ENCODE results near the gene AUTS2. TPM values are rescaled to one million over a fixed set of nuclear protein-coding genes. Genes with fewer than 3 reads are reported as not detected.

Gene AUTS2
- polyA plus RNA-seq, 1 donor from 2014 or later, result 97.3 TPM

- Histone ChIP-seq H3K4me3 (ENCODE audit: low read length) (peak overlapping the region; percentile 44), H3K27me3 (ENCODE audit: insufficient read depth, low read depth, low read length) (no peaks in the 10 kb centered on the region), H3K9me2 (ENCODE audit: insufficient read depth, low read length) (no peaks in the 10 kb centered on the region), H3K9me3 (ENCODE audit: low read length) (no peaks in the 10 kb centered on the region), H3K27ac (ENCODE audit: low read length) (peak overlapping the region; percentile 78), H3K36me3 (ENCODE audit: insufficient read depth, low read length) (no peaks in the 10 kb centered on the region), H2AFZ (ENCODE audit: low read depth, low read length) (no peak overlapping the region), H4K20me1 (ENCODE audit: insufficient read depth) (no peaks in the 10 kb centered on the region), H3K9ac (ENCODE audit: low read length) (peak overlapping the region; percentile 55), H3K79me2 (replicated peaks; ENCODE audit: insufficient read depth, low read length) (peaks cover 25% of the 10 kb centered on the region), H3F3A (ENCODE audit: insufficient read depth, low read length, poor library complexity, severe bottlenecking) (peaks cover 3% of the 10 kb centered on the region), H3K4me2 (ENCODE audit: low read length) (no peak overlapping the region)
- TF ChIP-seq MXI1 (conservative IDR thresholded peaks at IDR 0.05; ENCODE audit: poor library complexity, severe bottlenecking) (no peak), POLR2AphosphoS5 (IDR thresholded peaks at IDR 0.05) (no peak), SMC3 (conservative IDR thresholded peaks at IDR 0.05; ENCODE audit: poor library complexity) (no peak)
- TF ChIP-seq, protein P1, sequence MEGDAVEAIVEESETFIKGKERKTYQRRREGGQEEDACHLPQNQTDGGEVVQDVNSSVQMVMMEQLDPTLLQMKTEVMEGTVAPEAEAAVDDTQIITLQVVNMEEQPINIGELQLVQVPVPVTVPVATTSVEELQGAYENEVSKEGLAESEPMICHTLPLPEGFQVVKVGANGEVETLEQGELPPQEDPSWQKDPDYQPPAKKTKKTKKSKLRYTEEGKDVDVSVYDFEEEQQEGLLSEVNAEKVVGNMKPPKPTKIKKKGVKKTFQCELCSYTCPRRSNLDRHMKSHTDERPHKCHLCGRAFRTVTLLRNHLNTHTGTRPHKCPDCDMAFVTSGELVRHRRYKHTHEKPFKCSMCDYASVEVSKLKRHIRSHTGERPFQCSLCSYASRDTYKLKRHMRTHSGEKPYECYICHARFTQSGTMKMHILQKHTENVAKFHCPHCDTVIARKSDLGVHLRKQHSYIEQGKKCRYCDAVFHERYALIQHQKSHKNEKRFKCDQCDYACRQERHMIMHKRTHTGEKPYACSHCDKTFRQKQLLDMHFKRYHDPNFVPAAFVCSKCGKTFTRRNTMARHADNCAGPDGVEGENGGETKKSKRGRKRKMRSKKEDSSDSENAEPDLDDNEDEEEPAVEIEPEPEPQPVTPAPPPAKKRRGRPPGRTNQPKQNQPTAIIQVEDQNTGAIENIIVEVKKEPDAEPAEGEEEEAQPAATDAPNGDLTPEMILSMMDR (IDR thresholded peaks at IDR 0.05; ENCODE audit: poor library complexity, severe bottlenecking), result peak; percentile 49
- TF ChIP-seq, protein P2, sequence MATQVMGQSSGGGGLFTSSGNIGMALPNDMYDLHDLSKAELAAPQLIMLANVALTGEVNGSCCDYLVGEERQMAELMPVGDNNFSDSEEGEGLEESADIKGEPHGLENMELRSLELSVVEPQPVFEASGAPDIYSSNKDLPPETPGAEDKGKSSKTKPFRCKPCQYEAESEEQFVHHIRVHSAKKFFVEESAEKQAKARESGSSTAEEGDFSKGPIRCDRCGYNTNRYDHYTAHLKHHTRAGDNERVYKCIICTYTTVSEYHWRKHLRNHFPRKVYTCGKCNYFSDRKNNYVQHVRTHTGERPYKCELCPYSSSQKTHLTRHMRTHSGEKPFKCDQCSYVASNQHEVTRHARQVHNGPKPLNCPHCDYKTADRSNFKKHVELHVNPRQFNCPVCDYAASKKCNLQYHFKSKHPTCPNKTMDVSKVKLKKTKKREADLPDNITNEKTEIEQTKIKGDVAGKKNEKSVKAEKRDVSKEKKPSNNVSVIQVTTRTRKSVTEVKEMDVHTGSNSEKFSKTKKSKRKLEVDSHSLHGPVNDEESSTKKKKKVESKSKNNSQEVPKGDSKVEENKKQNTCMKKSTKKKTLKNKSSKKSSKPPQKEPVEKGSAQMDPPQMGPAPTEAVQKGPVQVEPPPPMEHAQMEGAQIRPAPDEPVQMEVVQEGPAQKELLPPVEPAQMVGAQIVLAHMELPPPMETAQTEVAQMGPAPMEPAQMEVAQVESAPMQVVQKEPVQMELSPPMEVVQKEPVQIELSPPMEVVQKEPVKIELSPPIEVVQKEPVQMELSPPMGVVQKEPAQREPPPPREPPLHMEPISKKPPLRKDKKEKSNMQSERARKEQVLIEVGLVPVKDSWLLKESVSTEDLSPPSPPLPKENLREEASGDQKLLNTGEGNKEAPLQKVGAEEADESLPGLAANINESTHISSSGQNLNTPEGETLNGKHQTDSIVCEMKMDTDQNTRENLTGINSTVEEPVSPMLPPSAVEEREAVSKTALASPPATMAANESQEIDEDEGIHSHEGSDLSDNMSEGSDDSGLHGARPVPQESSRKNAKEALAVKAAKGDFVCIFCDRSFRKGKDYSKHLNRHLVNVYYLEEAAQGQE (IDR thresholded peaks at IDR 0.05; ENCODE audit: borderline replicate concordance), result peak; percentile 21
These were observed 990.7 kb downstream of the AUTS2 start for GRCh38 chr7:70589010-70589409.

DNA sequence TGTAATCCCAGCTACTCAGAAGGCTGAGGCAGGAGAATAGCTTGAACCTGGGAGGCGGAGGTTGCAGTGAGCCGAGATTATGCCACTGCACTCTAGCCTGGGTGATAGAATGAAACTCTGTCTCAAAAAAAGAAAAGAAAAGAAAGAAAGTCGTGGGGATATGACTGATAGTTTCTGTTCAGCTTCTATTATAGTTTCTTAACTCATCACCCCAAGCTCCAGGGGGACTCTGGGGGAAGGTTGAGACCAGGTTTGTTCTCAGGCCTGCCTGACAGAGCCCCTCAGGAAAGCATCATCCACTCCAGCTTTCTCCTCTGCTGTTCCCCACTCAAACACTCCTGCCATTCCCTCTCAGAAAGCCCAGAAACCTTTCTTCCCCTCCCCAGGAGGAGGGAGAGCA is 991.3 kb downstream of the AUTS2 start:
- Histone ChIP-seq H2AFZ (ENCODE audit: low read depth, low read length) (no peak overlapping the region), H3K36me3 (ENCODE audit: insufficient read depth, low read length) (no peaks in the 10 kb centered on the region), H3K79me2 (replicated peaks; ENCODE audit: insufficient read depth, low read length) (peaks cover 31% of the 10 kb centered on the region), H3F3A (ENCODE audit: insufficient read depth, low read length, poor library complexity, severe bottlenecking) (no peaks in the 10 kb centered on the region), H3K27ac (ENCODE audit: low read length) (no peak overlapping the region), H3K4me3 (ENCODE audit: low read length) (no peak overlapping the region), H3K9me2 (ENCODE audit: insufficient read depth, low read length) (no peaks in the 10 kb centered on the region), H3K9me3 (ENCODE audit: low read length) (no peaks in the 10 kb centered on the region), H4K20me1 (ENCODE audit: insufficient read depth) (no peaks in the 10 kb centered on the region), H3K9ac (ENCODE audit: low read length) (no peak overlapping the region), H3K4me2 (ENCODE audit: low read length) (no peak overlapping the region), H3K27me3 (ENCODE audit: insufficient read depth, low read depth, low read length) (no peaks in the 10 kb centered on the region)
- TF ChIP-seq TAF1 (IDR thresholded peaks at IDR 0.05; ENCODE audit: low read depth), result no peak
- TF ChIP-seq SMC3 (conservative IDR thresholded peaks at IDR 0.05; ENCODE audit: poor library complexity), result no peak
- TF ChIP-seq RAD21 (conservative IDR thresholded peaks at IDR 0.05), result no peak
- TF ChIP-seq EP300 (conservative IDR thresholded peaks at IDR 0.05; ENCODE audit: poor library complexity, severe bottlenecking), result no peak
- no peak for TF ChIP-seq EZH2 (IDR thresholded peaks at IDR 0.05; ENCODE audit: borderline replicate concordance, insufficient read depth, low read length, poor library complexity, severe bottlenecking)
- TF ChIP-seq MXI1 (conservative IDR thresholded peaks at IDR 0.05; ENCODE audit: poor library complexity, severe bottlenecking), result no peak
